KMS-11 (cell line): ENCODE results near the gene SPAG6.
A peak's percentile ranks its signal among the peaks of the same experiment; 100 is the strongest.

Experiments
- H2AFZ ChIP-seq: fragments of 200-600 bp; sonication (generic); 2 replicates; pipeline ENCODE4 v1.6.1; 2016; ENCODE audit warnings: antibody characterized with exemption, mixed run types, low read depth
- H3K27ac ChIP-seq: fragments of 200-600 bp; sonication (generic); 2 replicates; pipeline ENCODE4 v1.6.1; 2016; ENCODE audit warnings: mild to moderate bottlenecking, mixed run types
- H3K27me3 ChIP-seq: fragments of 200-600 bp; sonication (generic); 2 replicates; pipeline ENCODE4 v1.6.1; 2017; ENCODE audit warnings: mild to moderate bottlenecking, low read depth, mixed run types, moderate library complexity; ENCODE audit not compliant: insufficient read depth
- H3K36me3 ChIP-seq: fragments of 200-600 bp; sonication (generic); 2 replicates; pipeline ENCODE4 v1.6.1; 2017; ENCODE audit warnings: mild to moderate bottlenecking, mixed run types; ENCODE audit not compliant: insufficient read depth
- H3K4me1 ChIP-seq: fragments of 200-600 bp; sonication (generic); 2 replicates; pipeline ENCODE4 v1.6.1; 2016; ENCODE audit warnings: mild to moderate bottlenecking, low read depth, mixed run types; ENCODE audit not compliant: poor library complexity, severe bottlenecking
- H3K4me2 ChIP-seq: fragments of 200-600 bp; sonication (generic); 2 replicates; pipeline ENCODE4 v1.7.0; 2016; ENCODE audit warnings: mild to moderate bottlenecking, mixed run types
- H3K4me3 ChIP-seq: fragments of 200-600 bp; sonication (generic); IDR thresholded peaks from 2 replicates; pipeline ENCODE4 v1.6.1; 2017; ENCODE audit warnings: low read depth, low read length, mixed read lengths; ENCODE audit not compliant: insufficient read depth
- H3K79me2 ChIP-seq: fragments of 200-600 bp; sonication (generic); 2 replicates; pipeline ENCODE4 v1.6.1; 2016; ENCODE audit warnings: low read depth, mixed run types; ENCODE audit not compliant: insufficient read depth
- H3K9ac ChIP-seq: fragments of 200-600 bp; sonication (generic); 2 replicates; pipeline ENCODE4 v1.6.1; 2016; ENCODE audit warnings: mild to moderate bottlenecking, mixed run types
- H4K20me1 ChIP-seq: fragments of 200-600 bp; sonication (generic); 2 replicates; pipeline ENCODE4 v1.6.1; 2016; ENCODE audit warnings: mild to moderate bottlenecking, mixed run types; ENCODE audit not compliant: insufficient read depth
- TF ChIP-seq, protein P1 (sequence below): fragments of 200-600 bp; sonication (generic); conservative IDR thresholded peaks from 2 replicates; pipeline ENCODE4 v1.6.1; 2017; ENCODE audit warnings: low read depth, mild to moderate bottlenecking, antibody characterized with exemption, low read length, moderate library complexity, mixed read lengths

The SPAG6 gene

GRCh38 chr10:22437620-22438588 is 92.6 kb downstream of the SPAG6 start:
- Histone ChIP-seq H3K79me2 (peaks cover 16% of the 10 kb centered on the region; the same call in 1 of the 2 replicates), H3K9ac (peak overlapping the region; percentile 91), H3K27ac (peak overlapping the region; percentile 79), H3K4me1 (peaks cover 27% of the 10 kb centered on the region), H3K4me2 (peak overlapping the region; percentile 89), H3K36me3 (no peaks in the 10 kb centered on the region), H2AFZ (peak overlapping the region; percentile 91), H3K4me3 (peak overlapping the region; percentile 25), H4K20me1 (no peaks in the 10 kb centered on the region), H3K27me3 (no peaks in the 10 kb centered on the region)
- TF ChIP-seq, protein P1, sequence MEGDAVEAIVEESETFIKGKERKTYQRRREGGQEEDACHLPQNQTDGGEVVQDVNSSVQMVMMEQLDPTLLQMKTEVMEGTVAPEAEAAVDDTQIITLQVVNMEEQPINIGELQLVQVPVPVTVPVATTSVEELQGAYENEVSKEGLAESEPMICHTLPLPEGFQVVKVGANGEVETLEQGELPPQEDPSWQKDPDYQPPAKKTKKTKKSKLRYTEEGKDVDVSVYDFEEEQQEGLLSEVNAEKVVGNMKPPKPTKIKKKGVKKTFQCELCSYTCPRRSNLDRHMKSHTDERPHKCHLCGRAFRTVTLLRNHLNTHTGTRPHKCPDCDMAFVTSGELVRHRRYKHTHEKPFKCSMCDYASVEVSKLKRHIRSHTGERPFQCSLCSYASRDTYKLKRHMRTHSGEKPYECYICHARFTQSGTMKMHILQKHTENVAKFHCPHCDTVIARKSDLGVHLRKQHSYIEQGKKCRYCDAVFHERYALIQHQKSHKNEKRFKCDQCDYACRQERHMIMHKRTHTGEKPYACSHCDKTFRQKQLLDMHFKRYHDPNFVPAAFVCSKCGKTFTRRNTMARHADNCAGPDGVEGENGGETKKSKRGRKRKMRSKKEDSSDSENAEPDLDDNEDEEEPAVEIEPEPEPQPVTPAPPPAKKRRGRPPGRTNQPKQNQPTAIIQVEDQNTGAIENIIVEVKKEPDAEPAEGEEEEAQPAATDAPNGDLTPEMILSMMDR, result no peak

DNA sequence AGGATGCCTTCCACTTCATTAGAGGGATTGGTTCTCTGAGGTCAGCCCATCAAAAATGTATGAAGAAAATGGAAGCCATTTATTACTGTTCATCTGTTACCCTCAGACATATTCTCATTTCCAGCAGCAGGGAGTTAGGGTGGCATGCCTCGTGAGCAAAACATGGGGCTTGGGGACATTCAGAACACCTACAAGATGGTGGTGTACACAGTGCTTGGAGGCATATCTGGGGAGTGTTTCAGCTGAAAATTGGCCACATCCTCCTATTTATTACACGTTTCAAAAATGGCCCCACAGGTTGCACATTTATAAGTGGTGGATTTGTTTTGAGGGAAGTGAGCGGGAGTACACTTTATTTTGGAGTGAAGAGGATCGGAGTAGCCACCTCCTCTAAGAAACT is 93.4 kb downstream of the SPAG6 start:
- Histone ChIP-seq H3K36me3 (no peaks in the 10 kb centered on the region), H3K4me2 (peak overlapping the region; percentile 89), H2AFZ (peak overlapping the region; percentile 91; the same call in 1 of the 2 replicates)

GRCh38 chr10:22442063-22442462 is 96.8 kb downstream of the SPAG6 start:
- TF ChIP-seq, protein P1, result no peak
- H2AFZ ChIP-seq, result no peak overlapping the region
- peaks cover 18% of the 10 kb centered on the region for H3K4me1 ChIP-seq
- H3K79me2 ChIP-seq, result peaks cover 16% of the 10 kb centered on the region; the same call in 1 of the 2 replicates
- no peak overlapping the region for H3K27ac ChIP-seq
- no peaks in the 10 kb centered on the region for H3K36me3 ChIP-seq
- H3K4me3 ChIP-seq, result no peak overlapping the region
- no peak overlapping the region for H3K4me2 ChIP-seq
- H3K27me3 ChIP-seq, result no peaks in the 10 kb centered on the region
- H4K20me1 ChIP-seq, result no peaks in the 10 kb centered on the region
- no peak overlapping the region for H3K9ac ChIP-seq

More for the DNA sequence above, 93.4 kb downstream of the SPAG6 start:
- Histone ChIP-seq H3K27ac (peak overlapping the region; percentile 79; the same call in 1 of the 2 replicates), H3K4me3 (no peak overlapping the region), H3K79me2 (peaks cover 16% of the 10 kb centered on the region; the same call in 1 of the 2 replicates), H3K9ac (peak overlapping the region; percentile 91; the same call in 1 of the 2 replicates), H3K27me3 (no peaks in the 10 kb centered on the region), H3K4me1 (peaks cover 27% of the 10 kb centered on the region), H4K20me1 (no peaks in the 10 kb centered on the region)
- TF ChIP-seq, protein P1, result no peak

GRCh38 chr10:22442468-22442867 is 97.2 kb downstream of the SPAG6 start:
- Histone ChIP-seq H3K27ac (no peak overlapping the region), H4K20me1 (no peaks in the 10 kb centered on the region), H3K27me3 (no peaks in the 10 kb centered on the region), H3K4me1 (peaks cover 18% of the 10 kb centered on the region), H3K4me3 (no peak overlapping the region), H2AFZ (no peak overlapping the region), H3K36me3 (no peaks in the 10 kb centered on the region), H3K4me2 (no peak overlapping the region), H3K9ac (no peak overlapping the region), H3K79me2 (peaks cover 16% of the 10 kb centered on the region; the same call in 1 of the 2 replicates)
- TF ChIP-seq, protein P1, result no peak
